RWPE2 (cell line): ENCODE data around the gene NOS1AP.
"Not testable (repeated sequence)": the region's sequence is repeated elsewhere in the genome, so short reads cannot be mapped to it uniquely, and the experiment has no call there.

ENCODE experiments used
- ATAC-seq: fragments of 200-7000 bp; cut with Tn5 transposase; 3 replicates; pipeline ENCODE4 v1.9.1; 2021; ENCODE audit warnings: low read depth
- DNase-seq: peaks from one replicate; pipeline ENCODE4 v3.0.0-alpha.2; 2020; ENCODE audit warnings: low spot score
- H3K27ac ChIP-seq: fragments of 450-650 bp; 2 replicates; pipeline ENCODE4 v1.5.1; 2017; ENCODE audit warnings: mild to moderate bottlenecking; ENCODE audit not compliant: poor library complexity, severe bottlenecking
- H3K27me3 ChIP-seq: fragments of 250-450 bp; sonication (Bioruptor Pico); 2 replicates; pipeline ENCODE4 v1.5.1; 2021; ENCODE audit warnings: mild to moderate bottlenecking, moderate library complexity; ENCODE audit not compliant: insufficient read depth, poor library complexity, severe bottlenecking
- H3K36me3 ChIP-seq: fragments of 250-450 bp; sonication (Bioruptor Pico); 2 replicates; pipeline ENCODE4 v1.5.1; 2020; ENCODE audit warnings: low read depth, mild to moderate bottlenecking, moderate library complexity
- H3K4me1 ChIP-seq: fragments of 250-450 bp; sonication (Bioruptor Pico); 2 replicates; pipeline ENCODE4 v1.5.1; 2021; ENCODE audit warnings: mild to moderate bottlenecking, moderate library complexity; ENCODE audit not compliant: insufficient read depth, poor library complexity, severe bottlenecking
- H3K4me3 ChIP-seq: fragments of 250-450 bp; sonication (Bioruptor Pico); 2 replicates; pipeline ENCODE4 v1.5.1; 2021; ENCODE audit warnings: mild to moderate bottlenecking, moderate library complexity; ENCODE audit not compliant: severe bottlenecking
- H3K9me3 ChIP-seq: fragments of 250-450 bp; sonication (Bioruptor Pico); 2 replicates; pipeline ENCODE4 v1.5.1; 2021; ENCODE audit warnings: mild to moderate bottlenecking, moderate library complexity; ENCODE audit not compliant: severe bottlenecking
- TF ChIP-seq, protein P1 (sequence below): fragments of 450-650 bp; IDR thresholded peaks from one replicate; pipeline ENCODE4 v1.5.1; 2017; ENCODE audit warnings: mild to moderate bottlenecking, moderate library complexity; ENCODE audit not compliant: poor library complexity, severe bottlenecking

NOS1AP gene

GRCh38 chr1:162172311-162173102, 103.0 kb downstream of the NOS1AP start:
- Histone ChIP-seq H3K27ac (no peak overlapping the region), H3K36me3 (no peaks in the 10 kb centered on the region)
- ATAC-seq = no peak

DNA sequence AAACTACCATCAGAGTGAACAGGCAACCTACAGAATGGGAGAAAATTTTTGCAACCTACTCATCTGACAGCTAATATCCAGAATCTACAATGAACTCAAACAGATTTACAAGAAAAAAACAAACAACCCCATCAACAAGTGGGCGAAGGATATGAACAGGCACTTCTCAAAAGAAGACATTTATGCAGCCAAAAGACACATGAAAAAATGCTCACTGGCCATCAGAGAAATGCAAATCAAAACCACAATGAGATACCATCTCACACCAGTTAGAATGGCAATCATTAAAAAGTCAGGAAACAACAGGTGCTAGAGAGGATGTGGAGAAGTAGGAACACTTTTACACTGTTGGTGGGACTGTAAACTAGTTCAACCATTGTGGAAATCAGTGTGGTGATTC, 104.1 kb downstream of the NOS1AP start:
- not testable (repeated sequence) for H3K4me3 ChIP-seq, ATAC-seq

More at GRCh38 chr1:162172311-162173102, 103.0 kb downstream of the NOS1AP start:
- H3K27me3 ChIP-seq = no peaks in the 10 kb centered on the region
- H3K9me3 ChIP-seq = no peaks in the 10 kb centered on the region
- no peaks in the 10 kb centered on the region for H3K4me1 ChIP-seq
- TF ChIP-seq, protein P1, sequence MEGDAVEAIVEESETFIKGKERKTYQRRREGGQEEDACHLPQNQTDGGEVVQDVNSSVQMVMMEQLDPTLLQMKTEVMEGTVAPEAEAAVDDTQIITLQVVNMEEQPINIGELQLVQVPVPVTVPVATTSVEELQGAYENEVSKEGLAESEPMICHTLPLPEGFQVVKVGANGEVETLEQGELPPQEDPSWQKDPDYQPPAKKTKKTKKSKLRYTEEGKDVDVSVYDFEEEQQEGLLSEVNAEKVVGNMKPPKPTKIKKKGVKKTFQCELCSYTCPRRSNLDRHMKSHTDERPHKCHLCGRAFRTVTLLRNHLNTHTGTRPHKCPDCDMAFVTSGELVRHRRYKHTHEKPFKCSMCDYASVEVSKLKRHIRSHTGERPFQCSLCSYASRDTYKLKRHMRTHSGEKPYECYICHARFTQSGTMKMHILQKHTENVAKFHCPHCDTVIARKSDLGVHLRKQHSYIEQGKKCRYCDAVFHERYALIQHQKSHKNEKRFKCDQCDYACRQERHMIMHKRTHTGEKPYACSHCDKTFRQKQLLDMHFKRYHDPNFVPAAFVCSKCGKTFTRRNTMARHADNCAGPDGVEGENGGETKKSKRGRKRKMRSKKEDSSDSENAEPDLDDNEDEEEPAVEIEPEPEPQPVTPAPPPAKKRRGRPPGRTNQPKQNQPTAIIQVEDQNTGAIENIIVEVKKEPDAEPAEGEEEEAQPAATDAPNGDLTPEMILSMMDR = no peak
- no peak overlapping the region for H3K4me3 ChIP-seq
- no peak for DNase-seq

GRCh38 chr1:162174027-162174426, 104.5 kb downstream of the NOS1AP start:
- not testable (repeated sequence) for H3K27ac ChIP-seq, DNase-seq, H3K4me1 ChIP-seq, H3K36me3 ChIP-seq, H3K4me3 ChIP-seq, H3K9me3 ChIP-seq, H3K27me3 ChIP-seq, ATAC-seq

More for the DNA sequence above, 104.1 kb downstream of the NOS1AP start:
- not testable (repeated sequence) for H3K27me3 ChIP-seq, H3K9me3 ChIP-seq, H3K36me3 ChIP-seq, DNase-seq, H3K27ac ChIP-seq, H3K4me1 ChIP-seq

- H3K36me3 ChIP-seq = no peaks in the 10 kb centered on the region
- TF ChIP-seq, protein P1 = no peak
- H3K4me3 ChIP-seq = no peak overlapping the region
- no peak for DNase-seq
- H3K9me3 ChIP-seq = no peaks in the 10 kb centered on the region
- no peak for ATAC-seq
- no peak overlapping the region for H3K27ac ChIP-seq
- no peaks in the 10 kb centered on the region for H3K27me3 ChIP-seq
- no peaks in the 10 kb centered on the region for H3K4me1 ChIP-seq
Observed at GRCh38 chr1:162175379-162176081, 106.0 kb downstream of the NOS1AP start.

GRCh38 chr1:162177126-162177525, 107.6 kb downstream of the NOS1AP start:
- H3K4me3 ChIP-seq = no peak overlapping the region
- H3K27ac ChIP-seq = no peak overlapping the region
- H3K27me3 ChIP-seq = no peaks in the 10 kb centered on the region
- TF ChIP-seq, protein P1 = no peak
- DNase-seq (no peak), ATAC-seq (no peak)
- H3K4me1 ChIP-seq = no peaks in the 10 kb centered on the region
- H3K36me3 ChIP-seq = no peaks in the 10 kb centered on the region
- H3K9me3 ChIP-seq = no peaks in the 10 kb centered on the region
